Ovary (tissue), 3 donors: ENCODE results near the gene ARVCF.

Experiments used
- POLR2A ChIP-seq: fragments of 450-650 bp; IDR thresholded peaks from one replicate; pipeline ENCODE4 v1.6.1; 2017; ENCODE audit warnings: antibody characterized with exemption, mild to moderate bottlenecking, moderate library complexity
- TF ChIP-seq, protein P1 (sequence below), 3 donors: fragments of 450-650 bp in 2 of 3; fragments of 200-600 bp in 1 of 3; IDR thresholded peaks; one replicate each; pipeline versions ENCODE4 v1.5.1 to v1.8.0; 2016 to 2022; ENCODE audit warnings: antibody characterized with exemption in 3 of 3, mild to moderate bottlenecking in 1 of 3
- donor health status: DM: no; HTN: no; CAD: no.

GRCh38 chr22:20052309-20053259 lies 36.0 kb upstream of the ARVCF start:
- TF ChIP-seq, protein P1, sequence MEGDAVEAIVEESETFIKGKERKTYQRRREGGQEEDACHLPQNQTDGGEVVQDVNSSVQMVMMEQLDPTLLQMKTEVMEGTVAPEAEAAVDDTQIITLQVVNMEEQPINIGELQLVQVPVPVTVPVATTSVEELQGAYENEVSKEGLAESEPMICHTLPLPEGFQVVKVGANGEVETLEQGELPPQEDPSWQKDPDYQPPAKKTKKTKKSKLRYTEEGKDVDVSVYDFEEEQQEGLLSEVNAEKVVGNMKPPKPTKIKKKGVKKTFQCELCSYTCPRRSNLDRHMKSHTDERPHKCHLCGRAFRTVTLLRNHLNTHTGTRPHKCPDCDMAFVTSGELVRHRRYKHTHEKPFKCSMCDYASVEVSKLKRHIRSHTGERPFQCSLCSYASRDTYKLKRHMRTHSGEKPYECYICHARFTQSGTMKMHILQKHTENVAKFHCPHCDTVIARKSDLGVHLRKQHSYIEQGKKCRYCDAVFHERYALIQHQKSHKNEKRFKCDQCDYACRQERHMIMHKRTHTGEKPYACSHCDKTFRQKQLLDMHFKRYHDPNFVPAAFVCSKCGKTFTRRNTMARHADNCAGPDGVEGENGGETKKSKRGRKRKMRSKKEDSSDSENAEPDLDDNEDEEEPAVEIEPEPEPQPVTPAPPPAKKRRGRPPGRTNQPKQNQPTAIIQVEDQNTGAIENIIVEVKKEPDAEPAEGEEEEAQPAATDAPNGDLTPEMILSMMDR (IDR thresholded peaks at IDR 0.05) = no peak
- no peak for TF ChIP-seq POLR2A
